Activated T-cell treated with anti-CD3 and anti-CD28 coated beads for 4 hours (primary cell): ENCODE data around the gene SZT2.
"Not testable (repeated sequence)": the region's sequence is repeated elsewhere in the genome, so short reads cannot be mapped to it uniquely, and the experiment has no call there.

Experiments
- DNase-seq: peaks from one replicate; pipeline ENCODE4 v3.0.0-alpha.2; 2020

SZT2 gene

GRCh38 chr1:43444151-43444828 is 54.6 kb downstream of the SZT2 start:
- DNase-seq: no peak

- no peak for DNase-seq
Measured at GRCh38 chr1:43444836-43445235, 55.1 kb downstream of the SZT2 start.

- DNase-seq: no peak
Measured at GRCh38 chr1:43445606-43446387, 56.1 kb downstream of the SZT2 start.

GRCh38 chr1:43446388-43446740 is 56.7 kb downstream of the SZT2 start:
- DNase-seq: no peak

- no peak for DNase-seq
Measured at GRCh38 chr1:43446881-43447835, 57.5 kb downstream of the SZT2 start.

GRCh38 chr1:43447891-43448708 is 58.4 kb downstream of the SZT2 start:
- DNase-seq: no peak

- no peak for DNase-seq
Measured at GRCh38 chr1:43448955-43449707, 59.4 kb downstream of the SZT2 start.

GRCh38 chr1:43449708-43450069 is 60.0 kb downstream of the SZT2 start:
- no peak for DNase-seq

- no peak for DNase-seq
Measured at GRCh38 chr1:43450251-43450941, 60.7 kb downstream of the SZT2 start.

GRCh38 chr1:43451157-43451591 is 61.5 kb downstream of the SZT2 start:
- DNase-seq: no peak

GRCh38 chr1:43451701-43452532 is 62.2 kb downstream of the SZT2 start:
- DNase-seq: no peak

GRCh38 chr1:43452789-43453441 is 63.2 kb downstream of the SZT2 start:
- no peak for DNase-seq

GRCh38 chr1:43453442-43454269 is 64.0 kb downstream of the SZT2 start, which contains the start of gene HYI:
HYI (minus strand) TSS chr1:43453931; CDS start chr1:43453793, 138 bp downstream.
- peak; percentile 33 for DNase-seq

GRCh38 chr1:43454270-43455011 is 64.7 kb downstream of the SZT2 start:
- DNase-seq: peak; percentile 15

GRCh38 chr1:43455213-43455889 is 65.7 kb downstream of the SZT2 start:
- DNase-seq: no peak

- DNase-seq: not testable (repeated sequence)
Measured at GRCh38 chr1:43458379-43458778, 68.7 kb downstream of the SZT2 start.
